Measurements from ENCODE around the gene SIX4.

DNA sequence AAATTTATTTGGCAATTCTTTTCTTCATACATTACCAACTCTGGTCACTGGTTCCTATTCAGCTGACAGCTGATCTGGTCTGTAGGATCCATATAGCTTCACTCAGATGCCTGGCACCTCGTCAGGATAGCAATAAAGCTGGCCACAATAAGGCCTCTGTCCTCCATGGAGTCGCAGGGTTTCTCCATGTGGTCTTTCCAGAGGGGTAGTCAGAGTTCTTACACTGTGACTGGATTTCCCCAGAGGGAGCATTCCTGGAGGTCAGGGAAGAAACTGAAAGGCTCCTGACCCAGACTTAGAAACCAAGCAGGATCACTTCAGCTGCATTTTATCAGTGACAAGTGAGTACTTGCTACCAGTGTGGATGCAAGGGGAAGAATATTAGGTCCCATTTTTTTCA is 39.9 kb downstream of the SIX4 start:
- TF ChIP-seq, protein P1, sequence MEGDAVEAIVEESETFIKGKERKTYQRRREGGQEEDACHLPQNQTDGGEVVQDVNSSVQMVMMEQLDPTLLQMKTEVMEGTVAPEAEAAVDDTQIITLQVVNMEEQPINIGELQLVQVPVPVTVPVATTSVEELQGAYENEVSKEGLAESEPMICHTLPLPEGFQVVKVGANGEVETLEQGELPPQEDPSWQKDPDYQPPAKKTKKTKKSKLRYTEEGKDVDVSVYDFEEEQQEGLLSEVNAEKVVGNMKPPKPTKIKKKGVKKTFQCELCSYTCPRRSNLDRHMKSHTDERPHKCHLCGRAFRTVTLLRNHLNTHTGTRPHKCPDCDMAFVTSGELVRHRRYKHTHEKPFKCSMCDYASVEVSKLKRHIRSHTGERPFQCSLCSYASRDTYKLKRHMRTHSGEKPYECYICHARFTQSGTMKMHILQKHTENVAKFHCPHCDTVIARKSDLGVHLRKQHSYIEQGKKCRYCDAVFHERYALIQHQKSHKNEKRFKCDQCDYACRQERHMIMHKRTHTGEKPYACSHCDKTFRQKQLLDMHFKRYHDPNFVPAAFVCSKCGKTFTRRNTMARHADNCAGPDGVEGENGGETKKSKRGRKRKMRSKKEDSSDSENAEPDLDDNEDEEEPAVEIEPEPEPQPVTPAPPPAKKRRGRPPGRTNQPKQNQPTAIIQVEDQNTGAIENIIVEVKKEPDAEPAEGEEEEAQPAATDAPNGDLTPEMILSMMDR (IDR thresholded peaks at IDR 0.05; ENCODE audit: low read depth, low read length), result no peak
- TF ChIP-seq EZH2phosphoT487 (IDR thresholded peaks at IDR 0.05; ENCODE audit: low read depth), result no peak

Measured in OCI-LY3 (cell line).